Esophagus (tissue), 2 donors: Measurements from ENCODE around the gene TRHDE. TPM values are rescaled to one million over a fixed set of nuclear protein-coding genes. Genes with fewer than 3 reads are reported as not detected.

Experiments
- H3K27ac ChIP-seq, 2 donors: one replicate each; pipeline ENCODE4 v1.5.1; 2013; ENCODE audit warnings: low read depth in 2 of 2, mild to moderate bottlenecking in 2 of 2, inconsistent platforms in 1 of 2, low read length in 1 of 2, moderate library complexity in 1 of 2
- H3K27me3 ChIP-seq, 2 donors: one replicate each; pipeline ENCODE4 v1.6.1; 2013; ENCODE audit warnings: low read length in 2 of 2, control low read depth in 1 of 2, mild to moderate bottlenecking in 1 of 2; ENCODE audit not compliant: insufficient read depth in 2 of 2, control insufficient read depth in 1 of 2
- H3K36me3 ChIP-seq, 2 donors: one replicate each; pipeline ENCODE4 v1.6.1; 2013; ENCODE audit warnings: low read length in 1 of 2; ENCODE audit not compliant: control insufficient read depth in 2 of 2, insufficient read depth in 2 of 2
- H3K4me1 ChIP-seq, 2 donors: one replicate each; pipeline ENCODE4 v1.6.1; 2013; ENCODE audit warnings: low read length in 1 of 2; ENCODE audit not compliant: control insufficient read depth in 2 of 2, insufficient read depth in 2 of 2
- H3K4me3 ChIP-seq, 2 donors: one replicate each; pipeline ENCODE4 v1.5.1; 2013; ENCODE audit warnings: low read length in 2 of 2, mild to moderate bottlenecking in 2 of 2, low read depth in 1 of 2, moderate library complexity in 1 of 2
- H3K9me3 ChIP-seq, 2 donors: one replicate each; pipeline ENCODE4 v1.6.1; 2013; ENCODE audit warnings: mild to moderate bottlenecking in 2 of 2, low read depth in 1 of 2, low read length in 1 of 2, moderate library complexity in 1 of 2; ENCODE audit not compliant: control insufficient read depth in 2 of 2, insufficient read depth in 1 of 2
- WGBS, 2 donors: extraction: QIAGEN DNeasy Blood & Tissue Kit; methylation state at CpG; one replicate each; pipeline ENCODE4 v1.1.7; 2013; 5-methylcytosine and 5-hydroxymethylcytosine counted together
- polyA plus RNA-seq, 2 donors: library from polyadenylated mRNA; stranded (reverse); fragments of 200-250 nt; gene quantifications; one replicate each; pipeline ENCODE4 v1.2.3, GENCODE V29; 2013
- donor health status: healthy with polysubstance abuse.
- donor health status: Bipolar disorder and iron deficiency.

TRHDE gene
- polyA plus RNA-seq, 2 donors = 0.04 TPM

DNA sequence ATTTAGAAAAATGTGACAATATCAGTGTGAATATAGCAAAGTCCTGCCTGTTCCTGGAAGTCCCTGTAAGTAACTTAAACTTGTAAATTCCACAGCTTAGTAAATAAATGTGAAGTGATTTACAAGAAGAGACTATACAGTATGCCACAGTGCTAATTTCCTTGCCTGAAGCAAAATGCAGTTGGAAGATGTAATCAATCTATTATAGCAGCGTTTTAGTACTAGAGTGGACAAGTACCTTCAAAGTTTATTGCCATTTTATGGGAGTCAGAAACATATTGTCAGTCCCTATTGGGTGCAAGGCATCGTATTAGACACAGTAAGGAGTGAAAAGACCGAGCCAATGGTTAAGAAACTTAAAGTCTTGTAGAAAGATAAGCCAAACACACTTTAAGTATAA is 94.1 kb downstream of the TRHDE start:
- WGBS, 2 donors = 69 to 77% methylated on average over 3 of the region's 3 CpGs
- no peaks in the 10 kb centered on the region for H3K4me1 ChIP-seq
- no peaks in the 10 kb centered on the region for H3K36me3 ChIP-seq
- no peak overlapping the region for H3K27ac ChIP-seq
- H3K9me3 ChIP-seq = no peaks in the 10 kb centered on the region
- no peaks in the 10 kb centered on the region for H3K27me3 ChIP-seq
- H3K4me3 ChIP-seq = no peak overlapping the region

DNA sequence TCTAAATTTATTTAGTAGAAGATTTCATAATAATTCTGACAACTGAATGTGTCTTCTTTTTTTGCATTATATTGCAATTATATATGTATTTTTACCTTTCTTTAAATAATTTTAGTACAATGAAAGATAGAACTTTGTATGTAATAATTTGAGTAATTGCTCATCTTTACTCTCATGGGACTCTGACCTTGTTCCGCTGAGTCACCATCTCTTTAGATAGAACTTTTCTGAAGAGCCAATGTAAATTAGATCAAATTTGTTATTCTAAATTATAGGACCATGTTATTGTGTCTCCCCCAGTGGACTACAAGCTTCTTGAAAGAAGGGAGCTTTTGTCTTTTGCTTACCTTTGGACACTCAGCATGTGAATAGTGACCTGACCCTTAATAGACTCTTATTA is 96.1 kb downstream of the TRHDE start:
- Histone ChIP-seq H3K27me3 (no peaks in the 10 kb centered on the region), H3K9me3 (no peaks in the 10 kb centered on the region), H3K4me1 (no peaks in the 10 kb centered on the region), H3K4me3 (no peak overlapping the region), H3K27ac (no peak overlapping the region), H3K36me3 (no peaks in the 10 kb centered on the region)
- WGBS, 2 donors = 74 to 92% methylated on average over 1 of the region's 1 CpG

DNA sequence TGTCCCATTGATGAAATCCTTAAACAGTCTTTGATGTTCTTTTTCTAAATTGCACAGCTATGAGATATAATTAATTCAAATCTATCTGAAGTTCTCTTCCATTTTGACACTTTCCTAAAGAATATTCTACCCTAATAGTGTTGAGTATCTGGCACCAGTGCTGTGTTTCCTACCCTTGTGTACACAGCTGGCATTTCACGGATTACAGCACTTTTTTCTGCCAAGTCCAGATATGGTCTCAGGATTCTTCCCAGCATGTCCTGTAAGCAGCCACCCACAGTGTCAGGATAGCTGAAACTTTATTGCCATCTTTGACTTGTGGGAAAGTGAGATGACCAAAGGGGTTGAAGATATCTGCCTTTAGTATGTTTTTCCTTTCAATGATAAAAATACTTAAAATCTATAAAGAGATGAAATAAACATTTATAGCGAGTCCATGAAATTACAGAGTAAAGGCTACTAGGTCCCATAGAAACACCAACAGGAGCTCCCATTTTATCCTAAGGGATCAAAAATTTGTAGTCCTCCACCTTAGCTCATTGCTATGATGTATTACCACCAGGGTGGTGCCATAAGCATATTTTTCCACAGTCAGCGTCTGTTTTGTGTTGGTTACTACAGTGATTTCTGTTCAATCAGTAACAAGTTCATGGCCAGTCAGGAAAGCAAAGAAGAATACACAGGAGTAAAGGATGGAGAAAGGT is 96.7 kb downstream of the TRHDE start:
- no peaks in the 10 kb centered on the region for H3K27me3 ChIP-seq
- no peak overlapping the region for H3K27ac ChIP-seq
- no peaks in the 10 kb centered on the region for H3K4me1 ChIP-seq
- H3K4me3 ChIP-seq = no peak overlapping the region
- 31 to 56% methylated on average over 3 of the region's 3 CpGs for WGBS, 2 donors
- no peaks in the 10 kb centered on the region for H3K9me3 ChIP-seq
- no peaks in the 10 kb centered on the region for H3K36me3 ChIP-seq

DNA sequence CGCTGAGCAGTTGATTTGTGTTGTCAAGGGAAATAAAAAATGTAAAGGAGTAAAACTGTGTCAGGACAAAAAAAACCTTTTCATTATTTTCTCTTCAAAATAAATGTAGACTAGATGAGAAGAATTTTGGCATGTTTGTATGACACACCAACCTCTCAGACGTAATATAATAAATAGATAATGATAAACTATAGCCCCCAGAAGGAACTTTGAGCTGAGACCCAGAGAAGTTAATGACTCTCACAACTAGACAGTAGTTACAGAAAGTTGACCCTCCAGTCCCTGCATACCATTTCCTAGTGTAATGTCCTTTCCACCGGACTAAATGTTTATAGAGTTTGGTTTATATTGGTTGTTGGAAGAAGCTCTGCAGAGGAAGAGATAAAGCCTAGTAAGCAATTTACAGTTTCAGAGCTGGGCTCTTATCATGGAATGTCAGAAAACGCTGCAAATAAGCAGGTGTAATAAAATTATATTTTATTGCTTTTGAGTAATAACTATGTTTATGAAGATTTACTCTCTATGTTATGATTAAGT is 97.3 kb downstream of the TRHDE start:
- 27 to 36% methylated on average over 4 of the region's 4 CpGs for WGBS, 2 donors
- Histone ChIP-seq H3K27ac (no peak overlapping the region), H3K9me3 (no peaks in the 10 kb centered on the region), H3K4me3 (no peak overlapping the region), H3K27me3 (no peaks in the 10 kb centered on the region), H3K36me3 (no peaks in the 10 kb centered on the region), H3K4me1 (no peaks in the 10 kb centered on the region)

DNA sequence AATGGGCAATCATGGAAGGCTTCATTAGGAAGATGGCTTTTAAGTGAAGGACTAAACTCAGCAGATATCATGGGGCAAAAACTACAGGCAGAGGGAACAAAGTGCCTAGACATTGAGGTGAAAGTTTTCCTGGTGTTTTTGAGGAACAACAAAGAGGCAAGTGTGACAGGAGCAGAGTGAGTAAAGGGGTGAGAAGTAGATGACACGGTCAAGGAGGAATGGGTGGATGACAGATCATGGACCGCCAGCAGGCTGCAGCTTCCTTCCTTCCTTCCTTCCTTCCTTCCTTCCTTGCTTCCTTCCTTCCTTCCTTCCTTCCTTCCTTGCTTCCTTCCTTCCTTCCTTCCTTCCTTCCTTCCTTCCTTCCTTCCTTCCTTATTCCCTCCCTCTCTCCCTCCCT is 108.3 kb downstream of the TRHDE start:
- Histone ChIP-seq H3K27ac (no peak overlapping the region), H3K36me3 (no peaks in the 10 kb centered on the region), H3K4me1 (no peaks in the 10 kb centered on the region), H3K27me3 (no peaks in the 10 kb centered on the region), H3K4me3 (no peak overlapping the region), H3K9me3 (peaks cover 0 to 2% of the 10 kb centered on the region in 2 donors)
- 90 to 100% methylated on average over 1 to 2 of the region's 2 CpGs for WGBS, 2 donors

DNA sequence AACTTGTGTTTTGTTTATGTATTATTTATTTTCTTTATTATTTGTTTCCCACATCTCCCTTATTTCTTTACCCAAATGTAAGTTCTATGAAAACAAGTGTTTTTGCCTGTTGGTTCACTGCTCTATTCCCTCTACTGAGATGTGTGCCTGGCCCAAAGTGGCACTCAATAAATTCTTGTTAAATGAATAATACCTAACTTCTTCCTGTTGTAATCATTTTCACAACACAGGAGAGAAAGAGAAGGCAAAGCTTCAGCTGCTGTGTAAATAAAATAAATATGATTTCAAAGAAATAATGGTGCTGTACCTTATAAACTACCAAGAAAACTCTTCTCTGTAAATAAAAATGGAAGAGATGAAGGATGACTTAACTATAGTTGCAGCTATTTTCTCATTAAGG is 116.2 kb downstream of the TRHDE start:
- H3K9me3 ChIP-seq = no peaks in the 10 kb centered on the region
- no peaks in the 10 kb centered on the region for H3K27me3 ChIP-seq
- no peaks in the 10 kb centered on the region for H3K36me3 ChIP-seq
- no peaks in the 10 kb centered on the region for H3K4me1 ChIP-seq
- no peak overlapping the region for H3K4me3 ChIP-seq
- H3K27ac ChIP-seq = no peak overlapping the region

DNA sequence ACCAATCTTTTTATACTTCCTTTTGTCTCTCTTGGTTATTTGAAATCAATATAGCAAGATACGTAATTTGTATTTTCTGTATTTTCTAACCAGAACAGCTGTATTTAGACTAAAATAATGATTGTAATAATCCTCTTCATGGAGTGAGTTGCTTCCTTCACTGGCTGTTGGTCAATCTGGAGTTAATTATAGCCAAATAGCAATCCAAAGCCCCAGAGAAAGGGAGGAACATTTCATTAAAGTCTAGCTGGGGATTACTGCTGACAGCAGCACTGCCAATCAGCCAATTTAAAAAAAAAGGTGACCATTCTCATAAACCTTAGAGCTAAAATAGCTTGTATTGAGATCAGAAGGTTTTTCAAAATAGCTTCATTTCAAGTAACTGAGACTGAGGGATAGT is 118.0 kb downstream of the TRHDE start:
- Histone ChIP-seq H3K9me3 (no peaks in the 10 kb centered on the region), H3K27ac (no peak overlapping the region), H3K4me3 (no peak overlapping the region), H3K27me3 (no peaks in the 10 kb centered on the region), H3K4me1 (no peaks in the 10 kb centered on the region), H3K36me3 (no peaks in the 10 kb centered on the region)
- 77 to 79% methylated on average over 1 of the region's 1 CpG for WGBS, 2 donors

DNA sequence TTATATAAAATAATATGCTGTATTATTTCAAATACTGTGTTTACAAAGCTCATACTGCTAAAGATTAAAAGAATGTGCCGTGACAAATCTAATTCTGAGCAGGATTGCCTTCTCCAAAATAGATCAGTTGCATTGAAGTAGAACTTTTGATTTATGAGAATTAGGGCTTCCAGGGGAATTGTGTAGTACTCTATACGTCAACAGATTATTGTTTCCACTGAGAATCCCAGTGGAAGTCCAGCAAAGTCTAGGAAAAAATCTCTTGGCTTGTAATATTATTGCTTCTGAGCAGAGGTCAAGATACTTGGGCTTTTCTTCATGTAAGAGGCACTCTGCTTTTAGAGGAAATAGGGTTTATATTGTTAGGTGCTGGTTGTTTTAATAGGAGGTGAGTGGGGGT is 133.9 kb downstream of the TRHDE start:
- Histone ChIP-seq H3K4me1 (no peaks in the 10 kb centered on the region), H3K9me3 (no peaks in the 10 kb centered on the region), H3K27me3 (no peaks in the 10 kb centered on the region), H3K27ac (no peak overlapping the region), H3K4me3 (no peak overlapping the region), H3K36me3 (no peaks in the 10 kb centered on the region)
- 20 to 41% methylated on average over 2 of the region's 2 CpGs for WGBS, 2 donors

DNA sequence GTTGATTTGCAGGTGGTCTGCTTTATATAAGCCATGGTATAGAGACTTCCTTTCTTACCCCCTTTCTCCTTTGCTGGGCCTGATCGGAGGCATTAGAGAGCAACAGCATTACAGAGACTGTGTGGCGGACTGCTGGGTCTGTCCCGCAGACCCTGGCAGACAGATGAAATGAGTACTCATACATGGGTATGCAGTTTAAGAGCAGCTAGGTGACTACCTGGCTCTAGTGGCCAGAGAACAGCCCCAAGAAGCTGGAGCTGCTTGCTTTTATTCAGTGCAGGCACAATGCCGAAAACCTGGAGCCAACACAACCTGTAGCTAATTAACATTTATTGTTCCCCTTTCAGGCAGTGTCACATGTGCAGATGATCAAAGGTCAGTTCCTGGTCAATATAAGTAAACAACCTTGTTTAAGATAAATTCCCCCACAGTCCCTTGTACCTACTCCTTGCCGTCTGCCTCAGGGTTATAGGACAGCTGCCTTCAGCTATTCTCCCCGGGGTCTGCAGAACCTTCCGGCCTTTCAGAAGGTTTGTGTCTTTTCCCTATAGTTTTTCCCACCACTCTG is 160.0 kb downstream of the TRHDE start:
- 66 to 83% methylated on average over 7 of the region's 7 CpGs for WGBS, 2 donors
- no peak overlapping the region for H3K27ac ChIP-seq
- no peak overlapping the region for H3K4me3 ChIP-seq
- H3K9me3 ChIP-seq = no peaks in the 10 kb centered on the region
- no peaks in the 10 kb centered on the region for H3K27me3 ChIP-seq
- no peaks in the 10 kb centered on the region for H3K36me3 ChIP-seq
- H3K4me1 ChIP-seq = no peaks in the 10 kb centered on the region

DNA sequence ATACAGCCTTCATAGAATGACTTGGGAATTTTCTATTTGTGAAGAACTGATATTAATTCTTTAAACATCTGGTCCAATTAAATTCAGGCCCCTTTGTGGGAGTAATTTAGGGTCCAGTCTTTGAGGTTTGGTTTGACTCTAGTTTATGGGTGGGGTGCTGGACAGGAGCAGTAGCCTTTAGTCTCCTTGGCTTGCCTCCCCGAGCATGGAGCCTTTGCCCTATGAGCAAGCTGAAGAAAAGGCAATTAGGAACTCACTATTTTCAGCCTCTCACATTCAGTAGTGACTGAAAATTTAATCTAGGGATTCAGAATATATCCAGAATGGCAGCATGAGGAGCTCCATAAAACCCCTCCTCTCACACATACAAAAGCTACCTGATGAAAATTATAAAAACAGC is 161.1 kb downstream of the TRHDE start:
- Histone ChIP-seq H3K4me1 (no peaks in the 10 kb centered on the region), H3K36me3 (no peaks in the 10 kb centered on the region), H3K9me3 (no peaks in the 10 kb centered on the region), H3K4me3 (no peak overlapping the region), H3K27me3 (no peaks in the 10 kb centered on the region), H3K27ac (no peak overlapping the region)
- WGBS, 2 donors = 60 to 66% methylated on average over 1 of the region's 1 CpG
